ELR (cell line): ENCODE measurements around the gene ERMN.

Experiments
- DNase-seq: peaks from one replicate; pipeline ENCODE4 v3.0.0-alpha.2; 2015; ENCODE audit warnings: low read depth

Gene ERMN

DNA sequence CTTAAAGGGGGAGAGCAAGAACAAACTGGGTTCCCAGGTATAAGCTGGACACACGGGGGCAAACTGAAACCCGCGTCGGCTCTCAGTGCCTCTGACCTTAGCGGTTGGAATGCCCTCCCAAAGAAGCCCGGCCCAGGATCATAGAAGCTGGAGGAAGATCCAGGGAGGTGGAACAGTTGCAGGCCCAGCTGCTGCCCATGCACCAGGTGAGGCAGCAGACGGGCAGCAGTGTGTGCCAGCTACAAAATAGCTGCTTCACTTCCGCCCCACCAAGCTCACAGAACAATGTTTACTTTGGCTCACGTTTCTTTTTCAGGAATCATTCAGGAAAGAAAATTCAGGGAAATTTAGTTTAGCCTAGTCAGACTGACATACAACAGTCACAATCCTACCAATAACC, 3.9 kb upstream of the ERMN start:
- DNase-seq = no peak

DNA sequence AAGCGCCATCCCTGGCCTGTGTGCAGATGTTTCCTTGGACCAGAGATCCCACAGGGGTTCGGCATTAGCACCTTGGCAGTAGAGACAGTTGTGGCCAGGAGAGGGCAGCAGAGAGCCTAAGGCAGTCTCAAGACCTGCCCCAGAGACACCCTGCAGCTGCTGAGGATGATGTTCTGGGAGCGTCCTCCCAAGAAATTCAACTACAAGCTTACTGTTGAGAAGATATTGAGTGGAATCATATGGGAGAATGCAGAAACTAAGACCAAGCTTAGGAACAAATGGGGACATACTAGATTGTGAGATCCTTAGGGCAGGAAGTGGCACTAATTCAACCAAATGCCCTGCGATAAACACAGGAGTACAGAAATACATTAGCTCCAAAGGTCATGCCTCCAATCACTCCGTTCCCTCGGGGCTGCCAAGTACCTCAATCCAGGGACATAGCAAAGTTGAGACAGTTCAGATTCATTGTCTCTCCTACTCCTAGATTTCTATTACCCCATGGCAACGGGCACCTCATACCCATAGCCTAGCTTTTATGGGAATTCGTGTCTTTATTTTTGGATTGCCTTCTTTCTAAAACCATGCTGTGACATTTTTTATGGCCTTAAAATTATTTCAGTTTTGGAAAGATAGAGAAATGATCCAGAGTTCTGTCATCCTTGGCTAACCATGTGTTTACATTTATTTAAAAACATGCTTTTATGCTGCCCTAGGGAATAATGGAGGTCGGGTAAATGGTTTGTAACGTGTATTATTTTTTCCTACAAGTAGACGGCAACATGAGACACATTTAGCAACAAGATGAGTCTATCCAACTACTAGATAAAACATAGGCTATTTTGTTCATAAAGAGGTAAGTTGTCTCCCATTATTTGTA, 2.2 kb upstream of the ERMN start:
- peak; percentile 72 for DNase-seq

DNA sequence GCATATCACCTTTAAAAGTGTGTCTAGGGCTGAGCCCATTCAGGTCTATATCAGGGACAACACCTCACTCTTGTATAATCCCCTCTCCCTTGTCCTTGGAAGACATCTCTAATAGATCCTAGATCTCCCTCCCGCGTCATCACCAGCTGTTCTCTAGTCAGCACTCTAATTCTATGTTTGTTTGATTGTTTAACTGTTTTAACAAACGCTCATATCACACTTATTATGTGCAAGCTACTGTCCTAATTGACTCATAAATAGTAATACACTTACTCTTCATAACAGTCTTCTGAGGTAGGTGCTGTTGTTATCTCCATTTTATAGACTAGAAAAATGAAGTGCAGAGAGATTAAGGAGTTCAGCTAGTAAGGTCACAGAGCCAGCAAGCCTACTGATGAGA, 1.6 kb upstream of the ERMN start:
- DNase-seq = no peak

DNA sequence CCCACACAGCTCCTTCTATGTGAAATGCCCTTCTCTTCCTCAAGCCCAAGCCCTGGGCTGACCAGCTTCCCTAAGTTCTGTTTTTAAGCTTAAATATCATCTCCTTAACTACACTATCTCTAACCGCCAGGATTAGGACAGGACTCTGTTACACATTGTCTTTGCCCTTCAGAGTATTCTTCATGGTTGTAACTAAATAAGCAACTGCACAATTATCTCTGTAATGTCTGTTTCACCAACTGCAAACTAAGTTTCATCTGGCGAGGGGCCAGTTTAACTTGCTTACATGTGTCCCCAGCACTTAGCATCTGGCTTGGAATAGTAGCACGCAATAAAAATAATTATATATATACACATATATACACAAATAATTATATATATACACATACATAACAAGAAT, 1.1 kb upstream of the ERMN start:
- no peak for DNase-seq

DNA sequence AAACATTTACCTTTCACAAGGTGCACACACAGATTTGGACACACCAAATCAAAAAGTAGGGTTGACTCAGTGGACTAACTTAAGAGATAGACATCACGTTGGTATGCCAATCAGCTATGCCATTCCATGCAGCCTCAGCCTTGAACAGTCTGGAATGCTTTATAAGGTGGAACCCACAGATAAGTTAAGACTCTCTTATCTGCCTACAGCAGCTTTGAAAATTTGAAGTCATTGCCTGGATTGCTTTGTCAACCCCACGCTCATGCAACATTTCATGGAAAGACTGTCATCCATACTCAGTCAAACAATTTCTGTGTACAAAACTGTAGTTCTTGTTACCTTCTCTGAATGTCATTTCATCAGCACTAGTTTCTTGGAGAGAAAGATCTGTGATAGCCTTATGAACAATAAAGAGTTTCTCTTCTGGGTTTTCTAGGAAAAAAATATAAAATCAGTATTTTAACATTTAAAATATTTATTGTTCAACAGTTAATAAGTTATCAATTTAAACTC, 1.2 kb downstream of the ERMN start:
- DNase-seq = no peak

DNA sequence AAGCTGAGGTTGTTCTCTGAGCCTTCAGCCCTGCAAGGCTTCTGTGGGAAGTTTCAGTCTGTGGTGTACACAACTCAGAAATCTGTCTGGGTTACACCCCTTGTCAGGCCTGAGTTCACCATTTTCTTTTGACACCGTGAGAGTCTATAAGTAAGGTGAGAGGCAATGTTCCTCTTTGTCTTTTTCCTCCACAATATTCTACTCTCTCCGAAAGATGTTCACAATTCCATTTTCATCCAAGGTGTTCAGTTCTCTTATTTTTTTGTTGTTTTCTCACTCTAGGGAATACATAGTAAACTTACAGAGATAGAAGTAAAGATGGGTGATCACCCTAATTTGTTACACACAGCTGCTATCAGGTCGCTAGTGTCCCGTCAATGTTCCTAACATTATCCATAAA, 3.2 kb downstream of the ERMN start:
- DNase-seq = no peak

DNA sequence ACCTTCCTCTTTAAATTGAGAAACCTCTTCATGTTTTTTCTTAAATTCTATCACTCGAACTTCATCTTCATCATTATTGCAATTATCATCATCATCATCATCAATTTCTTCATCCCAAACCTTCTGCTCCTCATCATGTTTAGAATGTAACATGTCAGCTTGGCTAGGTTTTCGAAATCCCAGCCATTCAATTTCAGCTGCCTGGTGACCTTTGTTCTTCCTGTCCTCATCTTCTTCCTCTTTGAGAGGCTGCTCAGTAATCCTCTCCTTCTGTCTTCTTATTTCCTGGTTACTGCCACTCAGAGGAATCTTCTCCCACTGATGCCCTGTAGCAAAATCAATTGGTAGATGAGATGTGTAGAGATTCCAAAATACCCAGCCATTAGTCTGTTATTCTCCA, 4.2 kb downstream of the ERMN start:
- DNase-seq = no peak

DNA sequence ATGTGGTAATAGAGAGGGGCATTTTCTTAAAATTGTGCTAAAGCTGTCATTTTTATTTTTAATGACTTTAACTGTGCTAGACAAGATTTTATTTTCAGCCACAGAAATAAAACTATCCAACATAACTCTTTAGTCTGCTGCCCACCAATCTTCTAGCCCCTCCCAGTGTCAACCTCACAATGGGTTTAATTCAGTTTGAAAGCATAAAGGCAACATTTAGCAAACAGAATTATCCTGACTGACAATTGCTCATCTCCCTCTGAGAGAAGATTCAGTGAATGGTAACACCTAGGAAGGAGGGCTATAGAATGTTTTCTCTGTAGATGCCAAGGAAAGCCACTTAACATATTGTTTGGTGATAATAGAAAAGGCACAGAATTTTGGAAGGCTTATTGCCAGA, 5.2 kb downstream of the ERMN start:
- DNase-seq = no peak

DNA sequence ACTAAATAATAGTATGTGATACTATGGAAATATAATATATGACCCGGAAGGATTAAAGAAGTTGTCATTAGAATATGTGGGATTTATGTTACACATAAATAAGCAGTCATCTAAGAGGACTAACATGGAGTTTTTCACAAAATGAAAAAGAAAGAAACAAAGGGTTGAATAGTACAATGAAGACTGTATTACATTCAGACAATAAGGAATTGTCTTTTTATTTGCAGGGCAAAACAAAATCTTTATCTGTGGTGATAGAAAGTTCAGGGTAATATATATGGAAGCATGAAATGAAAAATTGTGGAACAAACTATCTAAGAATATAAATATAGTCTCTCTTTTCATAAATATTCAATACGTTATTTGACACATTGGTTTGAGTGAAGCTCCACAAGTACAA, 5.8 kb downstream of the ERMN start:
- DNase-seq = no peak

DNA sequence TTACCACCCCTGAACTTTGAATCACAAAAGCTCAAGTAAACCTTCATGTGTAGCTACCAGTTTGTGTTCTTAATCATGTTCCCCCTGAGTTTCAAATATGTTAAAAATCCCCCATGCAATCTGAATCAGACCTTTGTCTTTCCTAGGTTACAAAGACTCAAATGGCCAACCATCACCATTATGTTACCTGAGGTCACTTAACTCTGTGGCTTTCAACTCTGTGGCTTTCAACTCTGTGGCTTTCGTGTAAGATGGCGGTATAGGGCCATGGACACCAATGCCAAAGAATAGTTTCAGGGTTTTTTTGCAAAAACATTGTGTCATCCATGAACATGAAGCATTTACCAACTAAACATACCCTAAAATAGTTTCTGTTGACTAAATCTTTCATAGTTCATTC, 6.7 kb downstream of the ERMN start:
- DNase-seq = no peak

DNA sequence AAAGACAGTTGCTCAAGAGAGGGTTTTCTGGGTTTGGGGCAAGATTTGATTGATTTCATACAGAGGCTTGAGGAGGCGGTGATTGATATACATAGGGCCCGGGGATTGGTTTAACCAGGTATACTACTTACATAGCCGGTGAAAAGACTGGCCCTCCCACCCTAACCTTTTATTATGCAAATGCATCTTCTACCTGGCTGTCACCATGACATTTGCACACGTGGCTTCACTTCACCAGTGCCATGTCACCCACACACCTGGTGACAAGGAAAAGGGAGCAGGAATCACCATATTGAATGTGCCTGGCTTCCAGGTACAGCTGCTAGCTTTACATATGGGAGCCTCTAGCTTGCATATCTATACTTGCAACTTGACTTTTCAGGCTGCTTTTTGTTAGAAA, 9.7 kb downstream of the ERMN start:
- DNase-seq = no peak

DNA sequence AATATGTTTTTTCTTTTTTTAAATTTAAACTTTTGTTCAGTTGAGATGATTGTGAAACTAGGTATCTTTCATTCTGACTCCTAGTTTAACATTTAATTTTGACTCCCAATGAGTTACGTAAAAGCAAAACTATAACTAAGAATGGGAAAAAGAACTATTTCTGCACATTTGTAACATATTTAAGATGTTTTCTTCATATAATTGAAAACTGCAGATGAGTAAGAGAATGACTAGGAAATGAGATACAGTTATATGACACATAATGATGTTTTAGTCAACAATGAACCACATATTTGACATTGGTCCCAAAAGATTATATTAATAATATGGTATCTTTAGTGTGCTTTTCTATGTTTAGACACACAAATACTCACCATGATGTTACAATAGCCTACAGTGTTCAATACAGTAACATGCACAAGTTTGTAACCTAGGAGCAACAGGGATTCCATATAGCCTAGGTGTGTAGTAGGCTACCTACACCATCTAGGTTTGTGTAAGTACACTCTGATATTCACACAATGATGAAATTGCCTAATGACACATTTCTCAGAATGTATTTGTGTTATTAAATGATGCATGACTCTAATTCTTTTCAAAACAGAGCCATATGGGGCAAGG, 12.6 kb downstream of the ERMN start:
- DNase-seq = peak; percentile 22

DNA sequence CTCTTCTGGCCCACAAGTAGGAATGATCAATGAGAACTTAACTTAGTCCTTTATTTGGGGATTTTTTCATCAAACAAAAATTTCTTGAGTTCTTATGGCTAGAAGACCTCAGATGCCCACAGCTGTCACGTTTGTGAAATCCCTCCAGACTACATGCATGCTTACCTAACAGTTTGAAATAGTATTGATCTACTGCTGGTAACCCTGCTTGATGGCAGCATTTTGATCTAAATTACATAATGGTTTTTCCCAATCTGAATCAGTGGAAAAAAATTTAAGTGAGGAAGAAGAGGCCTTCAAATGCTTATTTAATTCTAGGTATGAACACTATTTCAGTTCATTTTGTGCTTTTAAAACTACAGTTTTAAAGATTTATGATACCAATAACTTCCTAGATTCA, 13.9 kb downstream of the ERMN start:
- DNase-seq = no peak

DNA sequence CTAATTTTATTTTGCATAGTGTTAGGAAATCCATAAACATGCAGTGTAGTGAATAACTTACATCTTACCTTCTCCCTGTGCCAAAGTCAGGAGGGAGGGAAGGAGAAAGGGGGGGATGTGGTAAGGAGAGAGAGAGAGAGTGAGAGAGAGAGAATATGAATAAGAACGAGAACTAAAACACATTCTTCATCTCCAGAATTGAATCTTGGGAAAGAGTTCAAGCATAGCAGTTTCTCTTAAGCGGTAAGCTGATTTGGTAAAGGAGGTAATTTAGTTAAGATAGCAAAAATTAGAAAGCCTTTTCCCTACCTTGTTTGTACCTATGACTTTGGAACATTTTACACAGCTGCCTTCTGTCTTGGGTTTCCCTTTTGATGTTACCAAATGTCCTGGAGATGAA, 15.7 kb downstream of the ERMN start:
- no peak for DNase-seq

DNA sequence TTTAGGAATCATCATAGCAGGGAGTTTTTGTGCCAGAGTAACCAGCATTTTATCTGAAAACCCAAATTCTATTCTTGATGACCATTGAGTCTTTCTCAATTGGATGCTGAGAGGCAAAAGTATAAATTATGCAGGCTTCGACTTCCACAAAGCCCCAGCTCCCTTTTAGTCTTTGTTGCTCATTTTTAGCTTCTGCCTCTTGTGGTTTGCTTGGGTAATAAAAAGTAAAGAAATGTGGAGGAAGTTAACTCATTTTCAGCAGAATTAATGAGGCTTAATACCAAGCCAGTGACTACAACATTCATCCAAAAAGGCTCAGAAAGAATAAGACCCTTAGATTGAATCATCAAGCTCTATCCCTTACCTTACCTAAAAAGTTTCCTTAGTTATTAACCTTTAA, 18.6 kb downstream of the ERMN start:
- DNase-seq = peak; percentile 22

DNA sequence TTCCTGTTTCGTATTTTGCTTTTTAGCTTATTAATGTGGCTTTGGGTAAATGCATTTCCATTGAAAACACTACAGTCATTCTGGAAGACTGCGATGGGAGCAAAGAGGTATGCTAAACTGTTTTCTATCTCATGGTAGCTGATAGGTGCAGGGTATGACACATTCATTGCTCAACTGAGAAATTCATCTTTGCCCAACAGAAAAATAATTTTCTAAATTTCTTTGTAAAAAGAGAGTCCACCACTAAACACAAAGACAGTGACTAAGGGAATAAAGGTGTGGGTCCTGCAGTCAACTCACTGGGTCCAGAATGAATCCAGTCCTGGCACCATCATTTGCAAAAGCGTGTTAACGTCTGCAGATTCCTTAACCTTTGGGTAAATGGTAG, 19.9 kb downstream of the ERMN start:
- no peak for DNase-seq

DNA sequence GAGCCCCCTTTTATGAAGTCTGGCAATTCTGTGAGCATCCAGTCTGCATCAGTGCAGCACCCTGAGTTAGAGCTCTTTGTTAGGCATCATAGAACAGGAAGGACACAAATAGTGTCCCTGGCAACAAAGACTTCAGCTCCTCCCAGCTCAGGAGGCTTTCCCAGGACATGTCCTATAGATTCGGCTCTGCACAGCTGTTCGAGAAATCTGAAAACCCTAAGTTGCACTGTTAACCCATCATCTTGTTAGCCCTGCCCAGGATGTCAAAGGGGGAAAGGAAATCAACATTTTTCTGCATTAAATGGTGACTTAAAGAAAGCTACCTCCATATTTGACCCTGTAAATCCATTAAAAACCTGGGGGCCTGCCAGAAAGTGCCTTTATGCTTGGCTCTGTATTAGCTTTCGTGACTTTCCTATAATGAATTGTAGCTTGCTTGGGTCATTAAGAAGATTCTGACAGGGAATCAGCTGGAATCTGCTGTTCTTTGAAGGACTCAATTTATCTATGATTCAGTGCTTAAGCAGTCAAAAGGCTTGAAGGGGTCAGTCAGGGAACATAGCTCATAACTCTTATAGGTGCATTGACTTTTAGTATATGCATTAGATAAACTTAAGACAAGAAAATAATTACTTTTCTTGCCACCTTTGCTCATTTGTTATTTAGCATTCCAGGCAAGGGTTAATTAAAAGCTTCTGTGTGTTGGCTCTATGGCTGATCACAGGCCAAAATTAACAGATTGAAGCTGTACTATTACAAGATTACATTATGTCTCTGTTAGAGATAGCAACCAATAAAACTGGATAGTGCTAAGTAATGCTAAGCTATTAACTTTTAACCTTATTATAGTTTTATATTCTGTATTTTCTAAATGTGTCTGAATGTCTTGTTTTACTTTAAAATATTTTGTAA, 20.6 kb downstream of the ERMN start:
- DNase-seq = peak; percentile 42

DNA sequence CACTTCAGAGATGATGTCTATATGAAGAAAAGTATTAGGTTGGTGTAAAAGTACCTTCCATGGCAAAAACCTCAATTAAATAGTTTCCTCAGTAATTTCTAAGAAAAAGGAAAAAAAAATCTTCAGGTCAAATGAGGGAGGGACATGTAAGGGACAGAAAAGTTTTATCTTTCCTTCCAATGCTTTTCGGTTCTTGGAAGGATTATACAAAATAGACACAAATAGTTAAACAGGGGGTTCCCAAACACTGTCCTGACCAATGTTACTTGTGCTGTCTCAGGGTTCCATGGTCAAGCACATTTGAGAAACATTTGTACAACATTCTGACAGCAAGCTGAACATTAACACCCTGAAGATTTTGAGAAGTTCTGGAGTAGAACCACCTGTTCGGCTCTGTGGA, 22.0 kb downstream of the ERMN start:
- no peak for DNase-seq

DNA sequence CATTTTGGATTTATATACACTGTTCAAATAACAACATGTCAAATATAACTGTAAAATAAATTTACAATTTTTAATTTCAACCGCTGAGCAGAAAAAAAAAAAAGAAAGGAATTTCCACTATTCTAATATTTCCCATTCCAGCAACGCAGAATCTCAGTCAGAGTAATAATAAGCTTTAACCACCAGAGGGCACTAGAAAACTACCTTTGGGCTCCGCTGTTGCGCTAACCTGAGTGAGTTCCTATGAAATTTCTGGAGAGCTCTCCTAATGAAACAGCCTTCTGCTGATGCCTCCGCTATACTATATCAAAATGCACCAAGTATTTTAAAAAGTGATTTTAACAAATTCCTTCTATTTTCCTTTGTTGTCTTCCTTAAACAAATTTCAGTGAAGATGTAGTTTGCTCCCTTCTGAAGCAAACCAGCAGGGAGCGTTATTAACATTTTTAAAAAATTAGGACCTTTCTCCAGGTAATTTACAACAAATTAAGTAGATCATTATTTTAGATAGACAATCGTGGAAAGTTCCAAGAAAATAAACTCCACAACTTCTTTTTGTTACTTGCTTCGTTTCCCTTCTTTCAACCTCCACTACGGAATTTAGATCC, 23.0 kb downstream of the ERMN start:
- peak; percentile 75 for DNase-seq

DNA sequence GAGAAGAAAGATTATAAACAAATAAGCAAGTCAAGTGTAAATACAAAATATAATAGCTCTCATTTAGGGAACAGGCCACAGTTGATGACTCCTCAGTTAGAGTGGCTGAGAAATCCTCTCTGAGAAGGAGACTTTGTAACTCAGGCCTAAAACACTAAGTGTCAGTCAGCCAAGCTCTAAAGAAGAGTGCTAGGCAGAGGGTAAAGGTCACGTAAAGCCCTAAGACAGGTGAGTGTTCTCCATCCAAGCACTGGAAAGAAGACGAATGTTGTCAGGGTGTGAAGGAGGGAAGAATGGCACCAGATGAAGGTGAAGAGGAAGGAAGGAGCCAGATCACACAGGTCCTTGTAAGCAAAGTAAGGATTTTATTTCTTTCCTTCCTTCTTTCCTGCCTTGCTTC, 24.3 kb downstream of the ERMN start:
- DNase-seq = no peak

DNA sequence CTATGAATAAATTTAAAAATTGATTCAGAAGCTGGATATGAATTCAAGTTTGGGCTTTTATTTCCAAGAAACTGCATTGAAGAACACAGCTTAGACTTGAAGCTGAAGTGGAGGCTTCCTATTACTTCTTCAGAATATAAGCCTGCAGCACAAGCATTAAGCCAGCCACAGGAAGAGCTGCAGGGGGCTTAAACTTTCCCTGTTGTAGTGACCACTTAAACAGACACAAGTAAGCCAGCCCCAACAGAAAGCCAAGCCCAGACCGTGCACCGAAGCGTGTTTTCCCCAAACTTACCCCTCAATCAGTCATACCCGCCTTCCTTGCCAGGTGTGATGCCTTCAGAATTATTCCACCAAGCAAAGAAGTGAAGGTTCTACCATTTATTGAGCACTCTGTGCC, 28.7 kb downstream of the ERMN start:
- no peak for DNase-seq

DNA sequence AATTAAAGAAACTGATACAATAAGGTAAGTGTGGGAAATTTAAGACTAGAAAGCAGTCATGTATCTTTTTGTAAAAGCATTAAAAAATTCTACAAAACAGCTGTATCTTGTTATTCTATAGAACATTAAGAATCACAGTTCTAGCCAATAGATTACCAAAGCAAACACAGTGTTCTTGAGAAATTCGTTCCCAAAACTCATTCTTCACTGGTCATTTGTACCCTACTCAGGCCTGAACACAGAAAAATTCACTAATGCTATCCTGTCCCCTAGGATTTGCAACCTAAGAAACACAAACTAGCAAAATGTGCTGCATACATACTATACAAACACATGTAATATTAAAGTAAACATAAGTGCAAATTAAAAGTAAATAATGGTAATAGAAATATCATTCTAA, 29.1 kb downstream of the ERMN start:
- no peak for DNase-seq
